NCI-H2196 (cell line): ENCODE data around the gene DEXI.

ENCODE experiments used
- DNase-seq: peaks from one replicate; lab custom pipeline; 2025; ENCODE audit not compliant: unreplicated experiment; lab: John Stamatoyannopoulos, UW

DEXI gene

DNA sequence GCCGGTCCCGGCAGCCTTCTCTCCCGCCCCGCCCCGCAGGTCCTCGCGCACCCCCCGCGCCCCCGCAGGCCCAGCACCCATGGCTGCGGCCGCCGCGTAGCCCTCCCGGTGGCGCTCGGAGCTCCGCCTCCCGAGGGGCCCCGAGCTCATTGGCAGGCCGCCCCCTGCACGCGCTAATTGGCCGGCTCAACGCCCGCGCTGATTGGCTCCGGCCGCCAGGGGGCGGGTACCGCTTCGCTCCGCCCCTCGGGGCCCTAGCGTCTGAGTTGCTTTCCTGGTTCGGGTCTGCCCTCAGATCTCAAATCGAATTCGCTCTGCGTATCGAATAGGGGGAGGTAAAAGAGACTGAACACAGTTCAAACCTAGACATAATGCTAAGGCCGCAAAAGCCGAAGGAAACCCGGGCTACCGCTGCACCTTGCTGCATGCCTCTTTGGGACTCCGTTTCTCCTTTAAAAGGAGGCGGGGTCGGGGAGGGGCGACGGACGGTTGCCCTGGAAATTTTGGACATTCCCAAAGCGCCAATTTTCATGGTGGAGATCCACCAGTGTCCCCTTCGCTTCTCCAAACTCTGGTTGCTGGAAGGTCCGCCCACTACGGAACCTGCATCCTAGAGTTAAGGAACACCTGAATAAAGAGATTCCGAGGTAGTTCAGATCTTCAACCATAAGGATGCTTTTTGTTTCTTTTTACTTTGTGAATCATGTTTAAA lies at the start of gene DEXI:
DEXI (minus strand) TSS at position 117 of the 712 bp plus-strand sequence. CDS start 463 bp downstream, outside the sequence.
- DNase-seq, result peak; percentile 96

DNA sequence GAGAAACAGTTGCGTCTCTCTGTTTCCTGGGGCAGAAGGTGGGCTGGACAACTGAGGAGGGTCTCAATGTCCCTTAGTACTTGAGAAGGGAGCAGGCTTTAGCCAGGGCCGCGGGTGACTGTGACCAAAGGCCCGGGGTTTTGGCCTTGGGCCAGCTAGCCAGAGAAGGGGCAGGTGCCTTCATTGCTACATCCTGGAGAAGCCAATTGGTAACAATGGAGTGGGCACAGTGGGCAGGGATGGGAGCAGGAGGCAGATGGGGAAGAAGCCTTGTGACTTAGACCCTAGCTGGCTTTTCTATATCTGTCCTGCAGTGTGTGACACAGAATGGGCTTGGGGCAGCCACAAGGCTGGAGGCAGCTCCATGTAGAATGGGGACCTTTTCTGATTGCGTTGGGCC lies 48.1 kb upstream of the DEXI start:
- DNase-seq, result no peak

DNA sequence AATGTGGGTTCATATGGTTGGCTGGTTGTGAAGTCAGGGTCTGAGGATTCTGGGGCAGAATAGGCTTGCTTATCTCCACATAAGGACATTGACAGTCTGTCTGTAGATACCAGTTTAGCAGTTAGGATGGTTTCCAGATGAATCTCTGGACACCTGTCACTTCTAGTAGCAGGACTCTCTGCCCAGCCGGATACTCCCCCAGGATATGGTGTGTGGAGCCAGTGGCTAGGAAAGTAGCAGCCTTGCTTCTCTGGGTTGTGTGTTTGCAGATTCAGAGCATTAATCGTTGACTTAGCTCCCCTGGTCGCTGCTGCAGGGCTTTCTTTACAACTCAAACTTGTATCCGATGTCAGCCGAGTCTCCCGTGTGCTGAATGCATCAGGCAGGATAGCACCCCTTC lies 47.3 kb upstream of the DEXI start:
- DNase-seq, result no peak

DNA sequence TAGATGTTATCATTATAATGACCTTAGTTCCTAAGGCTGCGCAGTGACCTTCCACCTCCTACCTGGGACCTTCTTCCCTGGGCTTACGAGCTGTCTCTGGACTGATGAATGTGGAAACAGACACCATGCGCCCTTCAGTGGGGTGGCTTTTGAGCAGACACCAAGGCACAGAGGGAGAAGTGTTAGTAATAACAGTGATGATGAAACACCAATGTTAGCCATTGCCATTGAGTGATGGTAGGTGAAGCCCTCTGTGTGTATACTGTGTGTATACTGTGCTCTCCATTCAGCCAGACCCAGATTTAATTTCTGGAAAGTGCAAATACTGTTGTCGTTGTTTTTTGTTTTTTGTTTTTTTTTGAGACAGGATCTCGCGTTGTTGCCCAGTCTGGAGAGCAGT lies 46.6 kb upstream of the DEXI start:
- no peak for DNase-seq

DNA sequence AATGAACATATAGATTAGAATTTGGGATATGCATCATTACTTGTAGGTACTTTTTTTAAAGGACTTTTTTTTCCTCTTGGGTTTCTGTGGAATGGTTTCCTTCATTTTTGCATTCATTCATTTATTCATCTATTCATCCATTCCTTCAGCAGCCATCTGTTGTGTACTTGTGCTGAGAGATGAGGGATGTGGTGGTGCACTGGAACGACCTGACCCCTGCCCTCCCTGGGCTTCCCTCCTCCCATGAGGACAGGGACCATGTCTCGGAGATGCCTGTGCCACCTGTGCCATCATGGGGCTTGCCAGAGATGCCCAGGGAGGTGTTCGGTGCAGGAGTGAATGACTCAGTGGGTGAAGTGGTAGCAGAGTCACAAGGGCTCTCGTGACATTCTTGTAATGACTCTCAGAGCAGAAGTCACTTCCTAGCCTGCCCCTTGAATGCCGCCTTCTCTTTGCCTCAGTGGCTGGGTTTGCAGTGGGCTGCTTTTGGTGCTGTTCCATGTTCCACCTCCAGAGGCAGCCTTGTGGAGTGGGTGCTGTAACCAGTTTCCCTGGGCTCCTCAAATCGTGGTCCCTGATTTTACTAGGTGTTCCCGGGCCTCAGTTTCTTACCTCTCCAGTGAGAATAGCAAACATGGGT lies 46.0 kb upstream of the DEXI start:
- no peak for DNase-seq

DNA sequence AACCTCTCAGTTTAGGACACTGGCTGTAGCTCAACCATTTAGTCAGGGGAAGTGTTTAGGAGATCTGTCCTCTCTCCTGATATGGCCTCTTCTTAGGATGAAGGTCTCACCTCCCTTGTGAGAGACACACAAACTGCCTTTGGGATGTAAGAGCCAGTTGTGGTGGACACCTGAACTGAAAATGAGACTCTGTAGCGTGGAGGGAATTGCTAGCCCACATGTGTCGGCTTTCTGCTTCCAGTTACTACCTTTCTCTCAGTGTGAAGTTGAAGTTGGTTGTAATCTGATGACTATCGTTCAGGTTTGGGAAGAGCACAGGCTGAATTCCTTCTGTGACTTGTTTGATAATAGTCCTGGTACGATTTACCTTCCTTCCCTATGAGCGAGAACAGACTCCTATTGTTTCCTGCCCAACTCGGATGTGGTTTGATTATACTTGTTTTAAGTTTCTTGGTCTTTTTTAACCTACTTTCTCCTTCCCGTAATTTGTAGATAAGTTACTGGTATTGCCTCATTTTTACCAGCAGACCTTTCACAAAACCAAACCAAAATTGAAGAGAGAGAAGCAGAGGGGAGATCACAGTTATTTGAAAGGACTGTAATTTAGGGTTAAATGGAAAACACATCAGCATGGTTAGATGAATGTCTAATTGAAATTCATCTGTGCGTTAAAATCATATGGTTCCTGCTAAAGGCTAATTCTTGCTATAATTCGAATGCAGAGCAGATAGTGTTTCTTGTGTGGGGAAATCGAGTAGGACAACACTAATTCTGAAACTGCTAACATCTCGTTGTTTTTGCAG lies 45.3 kb upstream of the DEXI start:
- no peak for DNase-seq

DNA sequence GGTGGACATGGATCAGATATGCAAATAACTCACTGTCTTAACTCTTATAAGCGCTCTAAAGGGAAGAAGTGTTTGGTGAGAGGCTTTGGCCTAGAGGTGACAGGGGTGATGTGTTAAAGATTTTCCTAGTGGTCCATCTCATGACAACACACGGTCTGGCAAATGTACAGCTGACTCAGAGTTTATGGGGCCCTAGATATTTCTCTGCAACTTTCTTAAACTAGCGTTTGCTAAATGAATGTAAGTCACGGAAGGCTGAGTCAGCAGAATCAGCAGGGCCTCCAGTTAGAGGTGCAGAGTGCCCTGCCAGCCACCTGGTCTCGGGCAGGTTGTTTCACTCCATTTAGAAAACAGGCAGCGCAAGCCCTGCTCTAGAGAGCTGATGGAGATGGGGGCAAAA lies 42.2 kb upstream of the DEXI start:
- no peak for DNase-seq

DNA sequence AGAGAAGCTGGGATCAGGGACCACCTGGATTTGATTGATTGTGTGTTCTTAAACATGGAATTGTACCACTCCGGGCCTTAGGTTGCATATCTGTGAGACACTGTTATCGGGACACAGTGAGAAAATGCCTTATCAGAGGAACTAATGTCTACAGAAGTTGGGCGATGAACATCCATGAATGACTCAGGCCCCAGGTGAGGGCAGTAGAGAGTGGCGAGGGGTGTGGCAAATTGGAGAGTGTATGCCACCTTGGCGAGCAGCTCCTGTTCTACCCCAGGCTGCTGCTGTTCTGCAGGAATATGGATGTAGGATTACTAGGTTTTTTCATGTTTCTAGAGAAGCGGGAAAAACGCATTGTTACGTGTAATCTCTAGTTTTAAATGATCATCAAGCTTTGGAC lies 40.9 kb upstream of the DEXI start:
- DNase-seq, result peak; percentile 17

DNA sequence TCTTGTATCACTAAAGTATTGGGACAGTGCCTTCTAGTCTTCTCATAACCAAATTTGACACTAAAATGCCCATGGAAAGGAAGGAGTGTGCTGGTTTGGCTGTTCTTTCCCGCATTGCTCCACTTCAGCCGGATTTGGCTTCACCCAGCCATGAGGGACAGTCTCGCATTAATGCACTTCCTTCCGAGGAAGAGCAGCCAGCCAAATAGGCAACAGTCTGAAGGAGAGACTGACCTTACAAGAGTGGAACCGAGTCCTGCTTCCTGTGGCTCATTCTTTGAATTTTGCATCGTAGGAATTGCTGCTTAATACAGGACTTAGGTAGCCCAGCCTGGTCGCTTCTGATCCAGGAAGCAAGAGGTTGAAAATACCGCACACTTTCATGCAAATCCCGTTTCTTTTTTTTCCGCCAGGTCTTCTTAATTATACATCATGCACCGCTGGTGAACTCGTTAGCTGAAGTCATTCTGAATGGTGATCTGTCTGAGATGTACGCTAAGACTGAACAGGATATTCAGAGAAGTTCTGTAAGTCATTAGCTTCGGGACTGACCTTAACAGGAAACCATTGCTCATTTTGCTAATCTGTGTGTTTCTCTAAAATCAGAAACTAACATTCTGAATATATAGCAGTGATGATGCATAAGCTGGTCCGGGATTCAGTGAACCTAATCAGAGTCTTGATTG lies 40.3 kb upstream of the DEXI start:
- DNase-seq, result no peak

DNA sequence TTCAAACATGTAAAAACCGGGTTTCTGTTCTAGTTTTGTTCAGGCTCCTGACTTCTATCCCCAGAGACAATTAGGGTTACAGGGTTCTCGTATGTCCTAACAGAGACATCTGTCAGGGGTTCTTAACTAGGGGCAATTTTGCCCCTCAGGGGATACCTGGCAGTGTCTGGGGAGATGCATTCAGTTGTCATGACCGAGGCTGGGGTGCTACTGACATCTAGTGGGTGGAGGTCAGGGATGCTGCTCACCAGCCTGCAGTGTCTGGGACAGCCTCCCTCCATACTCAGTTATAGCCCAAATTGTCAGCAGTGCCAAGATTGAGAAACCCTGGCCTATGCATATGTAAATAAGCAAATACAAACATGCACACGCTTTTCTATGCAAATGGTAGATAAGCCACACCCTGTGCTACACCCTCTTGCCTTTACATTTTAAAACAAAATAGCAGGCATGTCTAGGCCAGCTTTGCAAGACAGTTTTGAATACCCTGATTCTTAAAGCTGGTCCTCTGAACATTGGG lies 39.5 kb upstream of the DEXI start:
- DNase-seq, result no peak

DNA sequence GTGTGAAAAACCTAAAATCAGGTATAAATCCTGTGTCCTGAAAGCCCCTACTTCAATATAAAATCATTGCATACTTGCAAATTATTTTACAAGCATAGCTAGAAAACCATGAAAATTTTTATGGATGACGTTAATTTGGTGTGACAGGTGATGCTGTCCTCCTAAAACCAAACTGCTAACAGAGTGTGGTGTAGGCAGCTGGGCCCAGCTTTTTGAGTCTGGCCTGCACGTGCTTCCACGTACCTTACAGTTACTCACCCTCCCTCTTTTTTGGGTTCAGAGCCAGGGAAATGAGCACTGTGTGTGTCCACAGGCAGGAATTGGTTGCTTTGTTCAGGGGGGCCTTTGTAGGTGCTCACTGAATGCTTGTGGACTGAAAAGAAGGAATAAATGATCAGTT lies 38.5 kb upstream of the DEXI start:
- DNase-seq, result no peak

DNA sequence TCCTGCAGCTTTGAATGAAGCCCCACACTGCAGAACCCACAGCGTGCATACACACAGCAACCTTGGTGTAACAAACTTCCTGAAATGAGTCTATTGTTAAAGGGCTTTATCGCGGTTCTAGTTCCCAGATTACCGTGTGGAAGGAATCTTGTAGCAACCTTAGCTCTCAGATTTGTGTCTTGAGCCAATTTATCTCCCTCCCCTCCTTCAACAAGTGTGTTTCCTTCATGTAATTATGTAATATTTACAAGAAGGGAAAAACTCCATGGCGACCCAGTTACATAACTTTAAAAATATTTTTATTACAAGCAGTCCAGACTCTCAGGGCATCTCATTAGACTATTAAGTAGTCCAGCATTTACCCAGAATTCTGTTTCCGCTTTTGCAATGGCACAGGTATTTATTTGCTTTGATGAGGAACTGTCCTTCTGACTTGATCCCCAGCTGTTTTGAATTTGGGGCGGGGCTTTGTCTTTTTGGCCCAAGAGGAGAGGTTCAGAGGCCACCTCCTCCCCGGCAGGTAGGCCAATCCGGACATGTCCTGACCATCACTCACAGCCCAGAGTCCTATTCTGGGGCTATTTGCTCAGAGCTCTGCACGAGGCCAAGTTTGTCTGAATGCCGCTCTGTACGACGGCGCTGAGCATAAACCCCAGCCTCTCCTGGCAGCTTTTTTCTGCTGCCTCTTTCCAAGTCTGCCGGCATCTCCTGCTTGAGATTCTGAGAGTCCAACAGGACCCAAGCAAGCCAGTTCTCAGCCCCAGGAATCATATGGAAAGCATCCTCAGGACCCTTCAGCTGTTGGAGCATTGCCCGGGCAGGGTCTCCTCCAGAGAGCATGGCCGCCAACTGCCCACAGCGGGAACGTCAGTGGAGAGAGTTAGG lies 37.7 kb upstream of the DEXI start:
- peak; percentile 34 for DNase-seq

DNA sequence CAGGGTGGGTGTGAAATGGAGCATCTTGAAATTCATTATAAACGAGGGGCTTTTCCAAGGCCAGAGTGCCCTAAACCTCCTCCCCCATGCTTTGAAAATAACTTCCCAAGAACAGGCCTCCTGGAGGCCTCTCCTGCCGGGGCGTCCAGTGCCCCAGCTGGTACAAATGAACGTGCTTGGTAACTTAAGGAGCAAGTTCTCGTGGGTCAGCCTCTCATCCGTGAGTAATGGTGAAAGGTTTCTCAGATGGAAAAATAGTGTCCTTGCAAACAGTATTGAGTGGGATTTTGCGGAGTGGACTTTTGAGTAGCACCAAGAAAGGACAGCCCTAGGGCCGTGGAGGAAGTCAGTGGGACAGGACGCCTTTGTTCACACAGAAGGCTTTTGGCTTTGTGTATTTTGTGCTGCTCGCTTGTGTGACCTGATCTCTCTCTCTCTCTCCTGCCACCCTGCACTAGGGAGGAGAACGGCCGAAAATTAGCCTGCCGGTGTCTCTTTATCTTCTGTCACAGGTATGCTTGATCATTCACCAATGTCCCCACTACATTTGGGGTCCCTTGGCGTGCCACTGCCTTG lies 36.7 kb upstream of the DEXI start:
- DNase-seq, result no peak

DNA sequence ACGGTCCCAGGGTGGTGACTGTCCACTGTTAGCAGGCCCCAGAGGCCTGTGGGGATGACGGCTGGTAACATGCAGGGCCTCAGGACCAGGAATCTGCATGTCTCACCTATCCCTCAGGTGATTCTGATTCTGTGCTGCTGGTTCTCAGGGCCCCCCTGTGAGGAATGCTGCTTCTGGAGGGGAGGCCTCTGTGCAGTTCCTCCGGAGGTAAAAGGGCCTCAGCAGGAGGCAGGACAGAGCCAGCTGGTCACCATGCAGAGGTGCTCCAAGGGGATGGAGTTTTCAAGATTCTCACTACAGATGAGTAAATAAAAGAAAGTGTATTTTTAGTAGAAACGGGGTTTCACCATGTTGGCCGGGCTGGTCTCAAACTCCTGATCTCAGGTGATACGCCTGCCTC lies 35.9 kb upstream of the DEXI start:
- no peak for DNase-seq

DNA sequence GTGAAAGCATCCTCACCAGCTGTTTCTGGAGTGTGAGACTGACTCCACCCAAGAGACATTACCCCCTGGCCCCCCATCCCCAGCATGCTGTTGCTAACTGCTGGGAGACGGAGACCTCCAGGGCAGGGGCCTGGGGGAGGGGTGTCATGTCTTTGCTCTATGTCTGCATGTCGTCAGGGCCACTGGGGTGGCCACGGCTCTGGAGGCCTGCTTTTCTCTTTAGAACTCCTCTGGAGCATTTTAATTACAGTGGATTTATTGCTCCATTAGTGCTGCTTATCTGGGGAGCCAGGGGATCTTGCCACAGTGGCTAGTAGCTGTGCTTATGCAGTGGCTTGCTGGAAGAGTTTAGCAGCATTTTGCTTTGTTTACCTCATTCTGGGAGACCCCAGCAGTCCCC lies 34.4 kb upstream of the DEXI start:
- no peak for DNase-seq

DNA sequence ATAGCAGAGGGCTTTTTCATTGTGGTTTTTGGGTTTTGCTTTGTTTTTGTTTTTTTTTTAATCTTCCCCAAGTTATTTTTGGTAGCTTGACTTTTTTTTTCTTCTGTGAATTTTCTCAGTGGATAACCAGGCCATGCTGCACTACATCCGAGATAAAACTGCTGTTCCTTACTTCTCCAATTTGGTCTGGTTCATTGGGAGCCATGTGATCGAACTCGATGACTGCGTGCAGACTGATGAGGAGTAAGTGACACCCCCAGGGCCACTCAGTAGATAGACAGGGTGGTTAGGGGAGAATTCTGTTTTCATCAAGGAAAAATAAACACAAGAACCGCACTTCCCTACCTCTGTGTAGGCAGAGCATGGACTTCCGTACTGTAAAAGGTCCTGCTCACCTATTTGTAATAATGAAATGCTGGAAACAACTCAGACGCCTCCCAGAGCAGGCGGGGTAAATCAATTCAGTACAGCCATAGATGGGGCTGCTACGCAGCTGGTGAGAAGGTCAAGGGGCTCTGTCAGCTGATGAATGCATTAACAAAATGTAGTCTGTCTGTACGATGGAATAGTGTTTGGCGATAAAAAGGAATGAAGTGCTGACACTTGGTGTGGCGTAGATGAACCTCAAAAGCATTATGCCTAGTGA lies 30.7 kb upstream of the DEXI start:
- DNase-seq, result no peak

DNA sequence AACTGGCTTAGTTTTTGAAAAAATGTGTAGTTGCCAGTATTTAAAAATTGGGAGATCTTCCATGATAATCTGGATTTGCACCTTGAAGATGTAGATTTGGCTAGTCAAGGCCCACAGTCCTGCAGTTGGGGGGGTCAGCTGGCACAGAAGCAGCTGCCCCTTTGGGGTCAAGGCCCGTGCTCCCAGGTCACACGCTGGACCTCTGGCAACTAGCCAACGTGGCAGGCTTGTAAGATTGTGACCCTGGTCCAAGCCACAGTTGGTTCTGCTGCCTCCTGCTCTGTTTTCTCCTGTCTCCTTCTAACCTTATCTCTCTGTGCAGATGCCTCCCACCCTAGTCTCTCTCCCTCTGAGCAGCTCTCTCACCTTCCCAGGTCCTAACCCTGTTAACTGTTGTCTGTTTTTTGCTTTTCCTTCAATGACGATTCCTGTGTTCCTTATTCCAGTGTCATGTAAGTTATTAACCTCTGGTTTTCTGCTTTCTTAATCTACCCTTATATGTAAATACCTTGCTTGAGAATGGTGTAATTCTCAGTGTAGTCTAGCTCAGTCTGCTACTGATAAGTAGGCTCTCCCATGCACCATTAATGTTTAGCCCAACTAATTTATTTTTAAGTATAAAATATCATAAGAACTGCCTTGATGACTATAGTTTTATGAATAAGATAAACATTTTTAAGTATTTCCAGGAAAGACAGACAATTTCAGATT lies 30.0 kb upstream of the DEXI start:
- no peak for DNase-seq

DNA sequence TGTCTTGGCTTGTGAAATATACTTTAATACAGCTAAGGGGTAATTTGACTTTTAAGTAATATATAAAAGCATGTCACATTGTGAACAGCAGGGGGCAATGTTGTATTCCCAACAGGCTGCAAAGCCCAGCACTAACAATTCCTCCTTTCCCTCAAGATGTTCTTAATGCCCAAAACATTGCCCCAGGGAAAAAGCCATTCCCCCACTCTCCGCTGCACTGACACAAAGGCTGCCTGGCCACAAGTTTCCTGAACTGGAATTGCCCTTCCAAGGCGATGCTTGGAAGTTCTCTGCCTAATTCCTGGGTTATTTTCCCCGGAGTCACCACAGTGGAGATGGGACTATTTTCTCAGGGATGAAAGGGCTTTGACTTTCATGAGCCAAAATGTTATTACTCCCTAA lies 29.3 kb upstream of the DEXI start:
- DNase-seq, result peak; percentile 67

DNA sequence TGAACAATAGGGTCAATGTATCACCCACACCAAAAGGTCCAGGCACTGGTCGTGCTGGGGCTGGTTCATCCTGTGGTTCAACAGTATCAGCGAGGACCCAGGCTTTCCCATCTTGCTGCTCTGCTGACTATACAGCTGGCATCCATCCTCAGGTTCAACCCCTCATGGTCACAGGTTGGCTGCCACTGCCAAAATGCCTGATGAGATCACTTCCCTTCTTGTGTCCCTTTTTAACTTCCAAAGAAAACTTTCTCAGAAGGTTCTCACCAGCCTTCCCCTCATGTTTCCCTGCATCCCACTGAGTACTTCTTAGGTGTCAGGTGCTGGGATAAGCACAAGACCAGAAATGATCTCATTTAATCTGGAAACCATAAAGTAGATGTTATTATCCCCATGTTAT lies 27.8 kb upstream of the DEXI start:
- no peak for DNase-seq
